Keratinocyte (primary cell): ENCODE data around the gene ADAM22. TPM values are rescaled to one million over a fixed set of nuclear protein-coding genes. Genes with fewer than 3 reads are reported as not detected.

ENCODE experiments used
- DNase-seq: peaks from one replicate; pipeline ENCODE4 v3.0.0-alpha.2; 2011; ENCODE audit warnings: low read depth, missing footprints, low spot score
- FAIRE-seq: peaks from 2 replicates; lab custom pipeline; 2011; peaks lifted over from hg19 to GRCh38; lab: Jason Lieb, UNC
- H2AFZ ChIP-seq: 2 replicates; pipeline ENCODE4 v1.6.0; 2012; ENCODE audit warnings: low read length, control low read depth, inconsistent platforms; ENCODE audit not compliant: control insufficient read depth
- H3K27ac ChIP-seq: 2 replicates; pipeline ENCODE4 v1.5.1; 2011; ENCODE audit warnings: low read length; ENCODE audit not compliant: control insufficient read depth, insufficient read depth
- H3K27me3 ChIP-seq: 3 replicates; pipeline ENCODE4 v1.6.0; 2011; ENCODE audit warnings: low read length; ENCODE audit not compliant: control insufficient read depth, insufficient read depth; ENCODE audit errors: extremely low read depth
- H3K36me3 ChIP-seq, 2 experiments: 2 replicates in 1 of 2; 3 replicates in 1 of 2; pipeline ENCODE4 v1.5.1; 2011; ENCODE audit warnings: low read length in 2 of 2, mild to moderate bottlenecking in 1 of 2; ENCODE audit not compliant: control insufficient read depth in 2 of 2, insufficient read depth in 2 of 2; ENCODE audit errors: extremely low read depth in 1 of 2
- H3K4me1 ChIP-seq: 3 replicates; pipeline ENCODE4 v1.5.1; 2011; ENCODE audit warnings: low read length; ENCODE audit not compliant: control insufficient read depth, insufficient read depth; ENCODE audit errors: extremely low read depth
- H3K4me2 ChIP-seq: 3 replicates; pipeline ENCODE4 v1.6.0; 2011; ENCODE audit warnings: low read depth, low read length; ENCODE audit not compliant: control insufficient read depth, insufficient read depth; ENCODE audit errors: extremely low read depth
- H3K4me3 ChIP-seq, 3 experiments: fragments of 200-600 bp in 1 of 3; sonication (generic) in 1 of 3; 2 replicates in 2 of 3; 3 replicates in 1 of 3; pipeline ENCODE4 v1.5.1; 2011 to 2016; ENCODE audit warnings: low read length in 3 of 3, mild to moderate bottlenecking in 3 of 3, control low read depth in 2 of 3, inconsistent platforms in 1 of 3, low read depth in 1 of 3, mixed read lengths in 1 of 3, mixed run types in 1 of 3, moderate library complexity in 1 of 3; ENCODE audit not compliant: control insufficient read depth in 2 of 3, insufficient read depth in 2 of 3; ENCODE audit errors: extremely low read depth in 1 of 3
- H3K79me2 ChIP-seq: 2 replicates; pipeline ENCODE4 v1.6.0; 2012; ENCODE audit warnings: low read length; ENCODE audit not compliant: control insufficient read depth, insufficient read depth
- H3K9ac ChIP-seq: 3 replicates; pipeline ENCODE4 v1.6.0; 2011; ENCODE audit warnings: low read length; ENCODE audit not compliant: control insufficient read depth, insufficient read depth; ENCODE audit errors: extremely low read depth
- H3K9me1 ChIP-seq: 3 replicates; pipeline ENCODE4 v1.6.0; 2011; ENCODE audit warnings: low read length; ENCODE audit not compliant: control insufficient read depth, insufficient read depth; ENCODE audit errors: extremely low read depth
- H3K9me3 ChIP-seq: 2 replicates; pipeline ENCODE4 v1.5.1; 2012; ENCODE audit warnings: low read depth, low read length; ENCODE audit not compliant: control insufficient read depth
- H4K20me1 ChIP-seq: 3 replicates; pipeline ENCODE4 v1.6.0; 2011; ENCODE audit warnings: low read length; ENCODE audit not compliant: control insufficient read depth, insufficient read depth; ENCODE audit errors: extremely low read depth
- CTCF ChIP-seq, 3 experiments: IDR thresholded peaks in 1 of 3; conservative IDR thresholded peaks in 1 of 3; optimal IDR thresholded peaks in 1 of 3; 2 replicates in 2 of 3; 3 replicates in 1 of 3; pipeline versions ENCODE3 to v1.5.1; 2011; ENCODE audit warnings: low read length in 3 of 3, mild to moderate bottlenecking in 3 of 3, moderate library complexity in 2 of 3, control low read depth in 1 of 3, inconsistent platforms in 1 of 3; ENCODE audit not compliant: insufficient read depth in 2 of 3; ENCODE audit errors: extremely low read depth in 1 of 3
- EZH2 ChIP-seq: IDR thresholded peaks from one replicate; pipeline ENCODE4 v1.6.1; 2012; ENCODE audit warnings: inconsistent platforms, mild to moderate bottlenecking, low read length, moderate library complexity
- dilution Hi-C: fragments of 300-500 bp; cut with MboI; formaldehyde crosslinking; loops from one replicate; pipeline ENCODE4 v1.7.0; 2020; ENCODE audit warnings: low sequenced_read_pairs; ENCODE audit not compliant: extremely low pct_ligation_motif_present
- polyA plus RNA-seq, 5 experiments: library from polyadenylated mRNA; depleted of rRNA in 3 of 5; stranded (reverse) in 3 of 5; stranded (forward) in 1 of 5; unstranded in 1 of 5; fragments of >200 nt; gene quantifications; 1 replicate in 1 of 5; 2 replicates in 3 of 5; 3 replicates in 1 of 5; pipeline versions ENCODE4 v1.2.1 to v1.2.3, GENCODE V29; 2011 to 2012; ENCODE audit warnings: missing spikeins in 2 of 5, low read depth in 1 of 5, low replicate concordance in 1 of 5

ADAM22 gene
- polyA plus RNA-seq, 1 donor (not counting 4 experiments of a cell fraction or from before 2014, with no cell fraction given) = 0.07 TPM

GRCh38 chr7:88041583-88041982 lies 107.5 kb downstream of the ADAM22 start:
- Histone ChIP-seq H3K9ac (no peak overlapping the region), H2AFZ (no peak overlapping the region), H3K9me1 (no peaks in the 10 kb centered on the region), H3K27ac (no peak overlapping the region), H3K36me3 (no peaks in the 10 kb centered on the region), H3K9me3 (no peaks in the 10 kb centered on the region), H3K4me1 (no peaks in the 10 kb centered on the region), H3K4me2 (no peak overlapping the region), H4K20me1 (no peaks in the 10 kb centered on the region), H3K27me3 (no peaks in the 10 kb centered on the region), H3K4me3 (no peak overlapping the region), H3K79me2 (no peaks in the 10 kb centered on the region)
- FAIRE-seq (no peak), DNase-seq (no peak)
- dilution Hi-C loops = no loop called here
- no peak for TF ChIP-seq CTCF (optimal IDR thresholded peaks at IDR 0.05 in 1 of 3, IDR thresholded peaks at IDR 0.05 in 1 of 3, conservative IDR thresholded peaks at IDR 0.05 in 1 of 3; ENCODE audit: extremely low read depth in 1 of 3, insufficient read depth in 2 of 3, low read length in 3 of 3)
- TF ChIP-seq EZH2 = no peak

GRCh38 chr7:88042157-88042556 lies 108.1 kb downstream of the ADAM22 start:
- Histone ChIP-seq H3K4me1 (no peaks in the 10 kb centered on the region), H4K20me1 (no peaks in the 10 kb centered on the region), H3K4me2 (no peak overlapping the region), H3K79me2 (no peaks in the 10 kb centered on the region), H2AFZ (no peak overlapping the region), H3K9ac (no peak overlapping the region), H3K27me3 (no peaks in the 10 kb centered on the region), H3K9me3 (no peaks in the 10 kb centered on the region), H3K36me3 (no peaks in the 10 kb centered on the region), H3K9me1 (no peaks in the 10 kb centered on the region), H3K4me3 (no peak overlapping the region), H3K27ac (no peak overlapping the region)
- no peak for FAIRE-seq
- TF ChIP-seq CTCF (optimal IDR thresholded peaks at IDR 0.05 in 1 of 3, IDR thresholded peaks at IDR 0.05 in 1 of 3, conservative IDR thresholded peaks at IDR 0.05 in 1 of 3; ENCODE audit: extremely low read depth in 1 of 3, insufficient read depth in 2 of 3, low read length in 3 of 3) = no peak
- no peak for TF ChIP-seq EZH2
- dilution Hi-C loops = no loop called here
- DNase-seq = no peak
